ENCODE measurements around the gene ZNF224.

DNA sequence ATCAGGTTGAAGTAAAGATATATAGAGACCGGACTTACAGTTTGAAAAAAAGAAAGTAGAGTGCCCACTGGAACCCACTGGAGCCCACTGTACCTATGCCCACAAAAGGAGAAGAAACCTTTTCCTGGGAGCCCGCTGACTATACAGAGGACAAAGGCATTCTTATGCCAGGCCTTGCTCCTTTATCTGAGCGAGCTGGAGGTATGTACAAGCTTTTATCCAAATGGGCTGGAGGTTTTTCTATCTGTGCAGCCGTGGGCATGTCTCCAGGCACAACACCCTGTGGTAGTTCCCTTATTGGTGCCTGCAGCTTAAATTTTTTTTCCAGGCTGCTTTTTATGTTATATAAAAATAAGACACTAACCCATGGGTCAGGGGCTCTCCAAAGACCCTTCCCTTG lies 55.6 kb downstream of the ZNF224 start:
- TF ChIP-seq, protein P1, sequence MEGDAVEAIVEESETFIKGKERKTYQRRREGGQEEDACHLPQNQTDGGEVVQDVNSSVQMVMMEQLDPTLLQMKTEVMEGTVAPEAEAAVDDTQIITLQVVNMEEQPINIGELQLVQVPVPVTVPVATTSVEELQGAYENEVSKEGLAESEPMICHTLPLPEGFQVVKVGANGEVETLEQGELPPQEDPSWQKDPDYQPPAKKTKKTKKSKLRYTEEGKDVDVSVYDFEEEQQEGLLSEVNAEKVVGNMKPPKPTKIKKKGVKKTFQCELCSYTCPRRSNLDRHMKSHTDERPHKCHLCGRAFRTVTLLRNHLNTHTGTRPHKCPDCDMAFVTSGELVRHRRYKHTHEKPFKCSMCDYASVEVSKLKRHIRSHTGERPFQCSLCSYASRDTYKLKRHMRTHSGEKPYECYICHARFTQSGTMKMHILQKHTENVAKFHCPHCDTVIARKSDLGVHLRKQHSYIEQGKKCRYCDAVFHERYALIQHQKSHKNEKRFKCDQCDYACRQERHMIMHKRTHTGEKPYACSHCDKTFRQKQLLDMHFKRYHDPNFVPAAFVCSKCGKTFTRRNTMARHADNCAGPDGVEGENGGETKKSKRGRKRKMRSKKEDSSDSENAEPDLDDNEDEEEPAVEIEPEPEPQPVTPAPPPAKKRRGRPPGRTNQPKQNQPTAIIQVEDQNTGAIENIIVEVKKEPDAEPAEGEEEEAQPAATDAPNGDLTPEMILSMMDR (optimal IDR thresholded peaks at IDR 0.05 in 1 of 3, IDR thresholded peaks at IDR 0.05 in 1 of 3, conservative IDR thresholded peaks at IDR 0.05 in 1 of 3; ENCODE audit: extremely low read depth in 1 of 3, insufficient read depth in 2 of 3, low read length in 3 of 3) = no peak
- no peak for TF ChIP-seq EZH2 (IDR thresholded peaks at IDR 0.05; ENCODE audit: low read length)

Data from keratinocyte (primary cell).